Peyer's patch (tissue), 4 donors: ENCODE data around the gene NUTM2B.
"Not testable (repeated sequence)": the region's sequence is repeated elsewhere in the genome, so short reads cannot be mapped to it uniquely, and the experiment has no call there.

Experiments used
- CTCF ChIP-seq, 6 experiments: fragments of 450-650 bp in 4 of 6; fragments of 200-600 bp in 2 of 6; sonication (generic) in 1 of 6; IDR thresholded peaks; one replicate each; pipeline ENCODE4 v1.5.1; 2017 to 2019; ENCODE audit warnings: antibody characterized with exemption in 6 of 6, mild to moderate bottlenecking in 3 of 6, moderate library complexity in 1 of 6
- POLR2A ChIP-seq, 2 donors: fragments of 450-650 bp; IDR thresholded peaks; one replicate each; pipeline ENCODE4 v1.5.1; 2017; ENCODE audit warnings: antibody characterized with exemption in 2 of 2, mild to moderate bottlenecking in 2 of 2, moderate library complexity in 2 of 2

- TF ChIP-seq CTCF, POLR2A (IDR thresholded peaks at IDR 0.05): not testable (repeated sequence)
Observed at GRCh38 chr10:79685044-79685685, 17.9 kb upstream of the NUTM2B start.
